Mesendoderm (in vitro differentiated cells): ENCODE data around the gene DLX5.
"Not testable (repeated sequence)": the region's sequence is repeated elsewhere in the genome, so short reads cannot be mapped to it uniquely, and the experiment has no call there.

Source experiments
- DNase-seq: peaks from one replicate; pipeline ENCODE4 v3.0.0; 2013
- H2AK5ac ChIP-seq: 2 replicates; pipeline ENCODE4 v1.6.1; 2013; ENCODE audit warnings: low read length, inconsistent platforms
- H2BK120ac ChIP-seq: 2 replicates; pipeline ENCODE4 v1.6.1; 2013; ENCODE audit warnings: low read depth, mild to moderate bottlenecking, low read length, moderate library complexity, mixed read lengths
- H2BK15ac ChIP-seq: replicated peaks from 2 replicates; pipeline ENCODE4 v1.6.1; 2013; ENCODE audit warnings: low read depth, mild to moderate bottlenecking, moderate library complexity
- H2BK5ac ChIP-seq: 2 replicates; pipeline ENCODE4 v1.6.1; 2013; ENCODE audit warnings: low read length, inconsistent platforms
- H3K18ac ChIP-seq: 2 replicates; pipeline ENCODE4 v1.6.1; 2013; ENCODE audit warnings: mild to moderate bottlenecking, low read length, mixed read lengths
- H3K23ac ChIP-seq: one replicate; pipeline ENCODE4 v1.6.1; 2013; ENCODE audit warnings: low read length
- H3K27ac ChIP-seq: 2 replicates; pipeline ENCODE4 v1.5.1; 2013; ENCODE audit warnings: low read depth, mild to moderate bottlenecking, inconsistent platforms, low read length, moderate library complexity
- H3K27me3 ChIP-seq: 2 replicates; pipeline ENCODE4 v1.6.1; 2013; ENCODE audit warnings: low read length, control low read depth, mild to moderate bottlenecking, inconsistent platforms; ENCODE audit not compliant: insufficient read depth, poor library complexity
- H3K36me3 ChIP-seq: 2 replicates; pipeline ENCODE4 v1.6.1; 2013; ENCODE audit warnings: low read length, inconsistent platforms; ENCODE audit not compliant: control insufficient read depth, insufficient read depth
- H3K4ac ChIP-seq: one replicate; pipeline ENCODE4 v1.6.1; 2013; ENCODE audit warnings: low read depth, mild to moderate bottlenecking, low read length, moderate library complexity
- H3K4me1 ChIP-seq: 2 replicates; pipeline ENCODE4 v1.6.1; 2013; ENCODE audit warnings: low read depth, low read length, inconsistent platforms; ENCODE audit not compliant: control insufficient read depth
- H3K4me2 ChIP-seq: 2 replicates; pipeline ENCODE4 v1.6.1; 2013; ENCODE audit warnings: low read length
- H3K4me3 ChIP-seq: 2 replicates; pipeline ENCODE4 v1.5.1; 2013; ENCODE audit warnings: mild to moderate bottlenecking, low read length
- H3K56ac ChIP-seq: one replicate; pipeline ENCODE4 v1.6.1; 2013; ENCODE audit warnings: low read length
- H3K79me1 ChIP-seq: 2 replicates; pipeline ENCODE4 v1.6.1; 2013; ENCODE audit warnings: low read length, inconsistent platforms
- H3K79me2 ChIP-seq: 2 replicates; pipeline ENCODE4 v1.6.1; 2013; ENCODE audit warnings: mild to moderate bottlenecking, low read length; ENCODE audit not compliant: control insufficient read depth, insufficient read depth
- H3K9ac ChIP-seq: 2 replicates; pipeline ENCODE4 v1.6.1; 2013; ENCODE audit warnings: low read length, inconsistent platforms
- H4K5ac ChIP-seq: one replicate; pipeline ENCODE4 v1.6.1; 2013; ENCODE audit warnings: low read length
- H4K8ac ChIP-seq: one replicate; pipeline ENCODE4 v1.6.1; 2013; ENCODE audit warnings: low read depth, mild to moderate bottlenecking, control low read depth, low read length, moderate library complexity
- WGBS: extraction: QIAGEN DNeasy Blood & Tissue Kit; methylation state at CpG from one replicate; pipeline ENCODE4 v1.1.7; 2013; ENCODE audit warnings: low lambda C conversion rate, missing lambda C conversion rate; ENCODE audit not compliant: insufficient coverage; ENCODE audit errors: extremely low coverage; 5-methylcytosine and 5-hydroxymethylcytosine counted together

The DLX5 gene

GRCh38 chr7:97039374-97040065, 14.9 kb upstream of the DLX5 start:
- Histone ChIP-seq H3K36me3 (no peaks in the 10 kb centered on the region), H3K4me3 (no peak overlapping the region), H3K4ac (no peak overlapping the region), H3K79me2 (no peaks in the 10 kb centered on the region), H2AK5ac (no peak overlapping the region), H3K79me1 (no peaks in the 10 kb centered on the region), H4K5ac (no peak overlapping the region), H3K18ac (no peak overlapping the region), H3K27ac (no peak overlapping the region), H2BK15ac (no peak overlapping the region), H3K4me2 (no peak overlapping the region), H2BK5ac (no peak overlapping the region), H2BK120ac (no peak overlapping the region), H3K23ac (no peak overlapping the region), H3K56ac (no peak overlapping the region), H3K4me1 (no peaks in the 10 kb centered on the region), H3K9ac (no peak overlapping the region), H4K8ac (no peak overlapping the region), H3K27me3 (no peaks in the 10 kb centered on the region)
- WGBS: no CpG with 5 or more reads among the region's 5 CpGs
- DNase-seq: no peak

- H3K4me3 ChIP-seq, H4K5ac ChIP-seq, H3K27ac ChIP-seq, H3K36me3 ChIP-seq, H2BK15ac ChIP-seq, H3K4me1 ChIP-seq, H3K79me2 ChIP-seq, DNase-seq, H3K18ac ChIP-seq, H3K23ac ChIP-seq, H3K4me2 ChIP-seq, H3K27me3 ChIP-seq, H2AK5ac ChIP-seq, H3K56ac ChIP-seq, H4K8ac ChIP-seq, H3K9ac ChIP-seq, H2BK5ac ChIP-seq, H3K4ac ChIP-seq, H2BK120ac ChIP-seq, H3K79me1 ChIP-seq: not testable (repeated sequence)
- no CpG with 5 or more reads among the region's 30 CpGs for WGBS
Measured at GRCh38 chr7:97034213-97034852, 9.7 kb upstream of the DLX5 start.

GRCh38 chr7:97027427-97028234, 3.0 kb upstream of the DLX5 start:
- H3K4me3 ChIP-seq: peak overlapping the region; percentile 21
- no peak overlapping the region for H4K8ac ChIP-seq
- H2BK15ac ChIP-seq: no peak overlapping the region
- H3K36me3 ChIP-seq: no peaks in the 10 kb centered on the region
- peak overlapping the region; percentile 28 for H3K9ac ChIP-seq
- H3K4me1 ChIP-seq: peaks cover 2% of the 10 kb centered on the region
- no peak overlapping the region for H3K23ac ChIP-seq
- WGBS: no CpG with 5 or more reads among the region's 23 CpGs
- no peak overlapping the region for H3K18ac ChIP-seq
- H3K56ac ChIP-seq: peak overlapping the region; percentile 50
- no peak overlapping the region for H2AK5ac ChIP-seq
- no peak overlapping the region for H3K4ac ChIP-seq
- peak overlapping the region; percentile 78 for H3K4me2 ChIP-seq
- H3K27ac ChIP-seq: no peak overlapping the region
- no peaks in the 10 kb centered on the region for H3K79me2 ChIP-seq
- H3K27me3 ChIP-seq: peaks cover 27% of the 10 kb centered on the region
- no peak overlapping the region for H4K5ac ChIP-seq
- no peaks in the 10 kb centered on the region for H3K79me1 ChIP-seq
- DNase-seq: peak; percentile 87
- H2BK120ac ChIP-seq: no peak overlapping the region
- H2BK5ac ChIP-seq: no peak overlapping the region

- H3K4me3 ChIP-seq: no peak overlapping the region
- H3K27me3 ChIP-seq: peaks cover 33% of the 10 kb centered on the region
Measured at GRCh38 chr7:97026715-97027426, 2.2 kb upstream of the DLX5 start.

GRCh38 chr7:97025983-97026714, 1.5 kb upstream of the DLX5 start:
- peak; percentile 52 for DNase-seq
- H3K79me1 ChIP-seq: no peaks in the 10 kb centered on the region
- no peak overlapping the region for H3K27ac ChIP-seq
- H3K4ac ChIP-seq: no peak overlapping the region
- no peak overlapping the region for H3K56ac ChIP-seq
- H3K4me3 ChIP-seq: no peak overlapping the region
- peak overlapping the region; percentile 12 for H3K4me2 ChIP-seq
- WGBS: no CpG with 5 or more reads among the region's 29 CpGs
- H3K4me1 ChIP-seq: peaks cover 4% of the 10 kb centered on the region
- no peak overlapping the region for H2BK120ac ChIP-seq
- no peaks in the 10 kb centered on the region for H3K79me2 ChIP-seq
- no peak overlapping the region for H2AK5ac ChIP-seq
- H3K36me3 ChIP-seq: no peaks in the 10 kb centered on the region
- H3K18ac ChIP-seq: no peak overlapping the region
- no peak overlapping the region for H3K23ac ChIP-seq
- no peak overlapping the region for H4K5ac ChIP-seq
- no peak overlapping the region for H2BK5ac ChIP-seq
- H2BK15ac ChIP-seq: no peak overlapping the region
- H3K27me3 ChIP-seq: peaks cover 31% of the 10 kb centered on the region
- no peak overlapping the region for H4K8ac ChIP-seq
- H3K9ac ChIP-seq: no peak overlapping the region

More at GRCh38 chr7:97026715-97027426, 2.2 kb upstream of the DLX5 start:
- Histone ChIP-seq H3K79me1 (no peaks in the 10 kb centered on the region), H3K27ac (no peak overlapping the region), H2BK15ac (no peak overlapping the region), H3K36me3 (no peaks in the 10 kb centered on the region), H2AK5ac (no peak overlapping the region), H2BK5ac (no peak overlapping the region), H3K9ac (no peak overlapping the region), H3K4me2 (peak overlapping the region; percentile 78), H4K5ac (no peak overlapping the region), H2BK120ac (no peak overlapping the region), H3K4ac (no peak overlapping the region), H3K18ac (no peak overlapping the region), H3K79me2 (no peaks in the 10 kb centered on the region), H3K4me1 (peaks cover 4% of the 10 kb centered on the region), H3K23ac (no peak overlapping the region), H4K8ac (no peak overlapping the region), H3K56ac (no peak overlapping the region)
- DNase-seq: no peak
- no CpG with 5 or more reads among the region's 17 CpGs for WGBS
